ENCODE measurements around the gene EIF2B2.
A peak's percentile ranks its signal among the peaks of the same experiment; 100 is the strongest.

The EIF2B2 gene

GRCh38 chr14:75046275-75046674, 43.6 kb downstream of the EIF2B2 start:
- no peak for DNase-seq

- no peak for DNase-seq
Observed at GRCh38 chr14:75046899-75047298, 44.2 kb downstream of the EIF2B2 start.

GRCh38 chr14:75047506-75047905, 44.8 kb downstream of the EIF2B2 start:
- DNase-seq = no peak

GRCh38 chr14:75048101-75048500, 45.4 kb downstream of the EIF2B2 start:
- no peak for DNase-seq

- no peak for DNase-seq
Observed at GRCh38 chr14:75049136-75049535, 46.4 kb downstream of the EIF2B2 start.

GRCh38 chr14:75049731-75050201, 47.0 kb downstream of the EIF2B2 start:
- peak; percentile 86 for DNase-seq

- DNase-seq = peak; percentile 74
Observed at GRCh38 chr14:75050852-75051555, 48.3 kb downstream of the EIF2B2 start, which contains the start of gene MLH3. Gene MLH3, minus strand, starts transcription at chr14:75051467. Its CDS starts 1,812 bp downstream, at chr14:75049655.

- no peak for DNase-seq
Observed at GRCh38 chr14:75051556-75051899, 48.8 kb downstream of the EIF2B2 start.

GRCh38 chr14:75053396-75054291, 50.9 kb downstream of the EIF2B2 start:
- peak; percentile 16 for DNase-seq

- no peak for DNase-seq
Observed at GRCh38 chr14:75054421-75054820, 51.7 kb downstream of the EIF2B2 start.

GRCh38 chr14:75059642-75060041, 56.9 kb downstream of the EIF2B2 start:
- DNase-seq = no peak

GRCh38 chr14:75060420-75060819, 57.7 kb downstream of the EIF2B2 start:
- DNase-seq = no peak
